Neural progenitor cell (in vitro differentiated cells): ENCODE results near the gene FARP1.

Source experiments
- CTCF ChIP-seq: fragments of 200-600 bp; sonication (generic); IDR thresholded peaks from 2 replicates; pipeline ENCODE4 v1.5.1; 2017; ENCODE audit warnings: antibody characterized with exemption, mild to moderate bottlenecking
- EZH2 ChIP-seq: fragments of 200-600 bp; sonication (generic); IDR thresholded peaks from 2 replicates; pipeline ENCODE4 v1.6.1; 2017; ENCODE audit warnings: antibody characterized with exemption, mild to moderate bottlenecking, moderate library complexity
- EZH2phosphoT487 ChIP-seq: fragments of 200-600 bp; sonication (generic); IDR thresholded peaks from 2 replicates; pipeline ENCODE4 v1.6.1; 2017; ENCODE audit warnings: antibody characterized with exemption

- TF ChIP-seq CTCF = no peak
- TF ChIP-seq EZH2 = no peak
- no peak for TF ChIP-seq EZH2phosphoT487
Observed at GRCh38 chr13:98405690-98406344, 262.9 kb downstream of the FARP1 start.
